GM12892 (cell line): ENCODE results near the gene NEK4.

ENCODE experiments used
- DNase-seq: peaks from one replicate; pipeline ENCODE4 v3.0.0; 2011; ENCODE audit not compliant: insufficient read length
- FAIRE-seq: peaks from 2 replicates; lab custom pipeline; 2011; peaks lifted over from hg19 to GRCh38; lab: Jason Lieb, UNC
- POLR2A ChIP-seq: IDR thresholded peaks from 2 replicates; pipeline ENCODE4 v1.6.1; 2011; ENCODE audit warnings: low read depth, low read length, control low read depth
- POLR2AphosphoS5 ChIP-seq: IDR thresholded peaks from 2 replicates; pipeline ENCODE4 v1.6.1; 2011; ENCODE audit warnings: low read depth, low read length, control low read depth
- TAF1 ChIP-seq: IDR thresholded peaks from 2 replicates; pipeline ENCODE4 v1.6.1; 2011; ENCODE audit warnings: low read depth, mild to moderate bottlenecking, control low read depth, low read length, borderline replicate concordance

Gene NEK4

DNA sequence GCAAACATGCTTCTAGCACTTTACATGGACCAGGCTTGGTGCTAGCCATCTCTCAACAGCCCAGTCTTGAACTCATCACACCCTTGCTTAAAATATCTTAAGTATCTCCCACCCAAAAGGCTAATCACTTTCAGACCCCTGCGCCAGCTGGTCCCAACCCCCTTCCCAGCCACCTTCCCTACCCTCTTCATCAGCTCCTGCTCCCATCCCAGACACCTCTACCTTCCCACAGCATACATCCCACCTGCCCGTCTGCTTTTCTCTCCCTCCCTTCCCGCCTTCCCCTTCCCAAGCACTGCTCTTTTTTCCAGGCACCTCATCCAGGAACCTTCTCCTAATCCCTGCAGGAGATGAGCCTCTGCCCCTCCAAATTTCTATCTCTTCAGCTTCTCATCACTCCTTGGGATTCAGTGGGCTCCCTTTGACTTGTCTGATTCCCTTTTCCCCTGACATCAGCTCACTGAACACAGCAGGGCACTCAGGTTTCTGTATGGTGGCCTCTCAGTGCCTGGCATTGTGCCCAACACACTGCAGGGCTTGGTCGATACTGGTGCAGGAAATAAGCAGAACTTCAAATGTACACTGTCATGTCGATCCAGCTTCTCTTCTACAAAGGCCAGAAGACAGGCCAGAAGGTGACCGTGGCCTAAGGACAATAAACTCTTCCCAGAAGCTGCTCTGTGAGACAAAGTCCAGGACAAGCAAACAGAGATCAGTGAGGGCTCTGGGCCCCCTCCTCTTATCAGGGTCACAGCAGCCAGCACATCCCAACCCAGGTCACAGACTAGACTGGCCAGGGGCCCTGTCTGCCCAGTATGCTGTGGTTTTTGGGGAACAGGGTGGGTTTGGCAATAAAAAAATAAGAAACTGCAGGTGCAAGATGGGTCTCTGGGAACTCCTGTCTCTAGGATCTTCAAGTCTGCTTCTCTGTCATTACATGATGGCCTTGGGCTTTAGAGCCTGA lies 4.4 kb upstream of the NEK4 start:
- no peak for TF ChIP-seq POLR2AphosphoS5
- no peak for TF ChIP-seq POLR2A
- no peak for TF ChIP-seq TAF1
- DNase-seq (no peak), FAIRE-seq (no peak)

DNA sequence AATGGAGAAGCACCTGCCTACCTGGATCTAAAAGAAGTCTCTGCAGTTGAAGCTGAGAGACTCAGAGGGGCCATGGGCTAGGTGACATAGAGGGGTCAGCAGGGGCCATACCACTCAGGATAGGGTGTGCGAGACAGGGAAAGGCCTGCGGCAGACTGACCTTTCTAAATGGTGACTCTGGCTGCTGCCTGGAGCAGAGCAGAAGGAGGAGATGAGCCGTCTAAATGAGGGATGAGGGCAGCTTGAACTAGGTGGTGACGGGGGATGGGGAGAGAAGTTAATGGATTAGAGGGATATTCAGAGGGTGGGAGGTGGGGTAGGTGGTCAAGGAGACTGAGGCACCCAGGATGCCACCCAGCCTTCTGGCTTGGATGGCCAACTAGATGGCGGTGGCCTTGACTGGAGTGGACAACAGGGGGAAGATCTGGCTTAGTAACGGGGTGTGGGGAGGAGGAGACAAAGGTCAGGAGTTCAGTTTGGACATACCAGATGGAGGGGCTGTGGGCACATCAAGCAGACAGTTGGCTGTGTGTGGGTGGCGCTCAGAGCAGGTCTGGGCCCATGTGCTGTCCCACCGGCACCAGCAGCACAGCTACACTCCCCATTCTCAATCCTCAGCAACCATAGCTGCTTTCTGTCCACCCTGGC lies 3.5 kb upstream of the NEK4 start:
- FAIRE-seq: no peak

GRCh38 chr3:52773361-52774065 lies 2.8 kb upstream of the NEK4 start:
- TF ChIP-seq POLR2AphosphoS5 (no peak), POLR2A (no peak), TAF1 (no peak)
- FAIRE-seq: no peak
- no peak for DNase-seq

More for the DNA sequence above, 3.5 kb upstream of the NEK4 start:
- TF ChIP-seq POLR2AphosphoS5 (no peak), TAF1 (no peak), POLR2A (no peak)
- no peak for DNase-seq

GRCh38 chr3:52771702-52772101 lies 962 bp upstream of the NEK4 start:
- TF ChIP-seq POLR2A (no peak), POLR2AphosphoS5 (no peak), TAF1 (no peak)
- FAIRE-seq: no peak
- DNase-seq: no peak

- DNase-seq (no peak), FAIRE-seq (no peak)
- no peak for TF ChIP-seq TAF1
- no peak for TF ChIP-seq POLR2A
- TF ChIP-seq POLR2AphosphoS5: no peak
Observed at GRCh38 chr3:52771334-52771681, 568 bp upstream of the NEK4 start.

- no peak for DNase-seq
- no peak for FAIRE-seq
- TF ChIP-seq TAF1 (no peak), POLR2A (no peak), POLR2AphosphoS5 (no peak)
Observed at GRCh38 chr3:52769786-52770455, 819 bp downstream of the NEK4 start.

DNA sequence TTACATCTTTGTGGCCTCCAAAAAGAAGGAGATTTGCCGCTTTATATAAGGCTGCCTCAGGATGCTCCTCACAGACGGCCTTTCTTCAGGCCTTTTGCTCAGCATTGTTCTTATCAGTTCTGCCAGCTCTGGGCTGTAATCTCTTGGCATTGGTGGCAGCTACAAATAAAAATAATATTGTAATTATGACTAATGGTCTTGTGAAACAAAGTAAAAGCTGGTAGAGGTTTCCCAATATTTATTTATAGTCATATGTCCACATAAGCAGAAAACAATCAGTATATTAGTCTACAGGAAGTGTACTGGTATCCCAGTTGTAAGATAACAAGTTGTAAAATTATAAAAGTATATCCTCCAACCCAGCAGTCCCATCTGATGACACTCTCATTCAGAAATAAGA lies 7.3 kb downstream of the NEK4 start:
- DNase-seq (no peak), FAIRE-seq (no peak)
- TF ChIP-seq POLR2AphosphoS5: no peak
- TF ChIP-seq POLR2A: no peak

DNA sequence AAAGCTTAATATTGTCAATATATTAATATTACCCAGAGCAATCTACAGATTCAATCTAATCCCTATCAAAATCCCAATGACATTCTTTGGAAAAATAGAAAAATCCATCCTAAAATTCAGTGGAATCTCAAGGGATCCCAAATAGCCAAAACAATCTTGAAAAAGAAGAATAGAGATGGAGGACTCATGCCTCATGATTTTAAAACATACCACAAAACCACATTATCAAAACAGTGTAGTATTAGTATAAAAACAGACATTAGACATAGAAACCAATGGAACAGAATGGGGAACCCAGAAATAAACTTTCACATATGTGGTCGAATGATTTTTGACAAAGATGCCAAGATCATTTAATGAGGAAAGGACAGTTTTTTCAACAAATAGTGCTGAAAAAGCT lies 14.6 kb downstream of the NEK4 start:
- FAIRE-seq (no peak), DNase-seq (no peak)
- TF ChIP-seq POLR2A (no peak), TAF1 (no peak), POLR2AphosphoS5 (no peak)

DNA sequence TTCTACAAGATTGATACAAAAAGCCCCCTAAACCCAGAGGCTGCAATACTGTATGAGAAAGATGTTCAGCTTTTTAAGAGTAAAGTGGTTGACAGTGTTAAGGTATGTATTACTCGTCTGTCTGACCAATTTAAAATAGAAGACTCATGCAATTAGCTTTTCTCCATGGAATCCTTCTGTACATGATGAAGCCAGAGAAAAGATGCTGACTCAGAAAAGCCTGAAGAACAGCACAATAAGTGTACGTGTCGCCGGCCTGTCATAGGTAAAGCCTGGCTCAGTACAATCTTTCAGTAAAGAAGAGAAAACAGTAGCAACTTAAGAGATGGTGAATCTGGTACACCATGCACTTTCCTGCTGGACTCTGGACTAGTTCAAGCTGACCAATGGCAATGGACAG lies 16.4 kb downstream of the NEK4 start:
- DNase-seq: no peak
- FAIRE-seq: no peak
- TF ChIP-seq POLR2AphosphoS5 (no peak), TAF1 (no peak), POLR2A (no peak)

DNA sequence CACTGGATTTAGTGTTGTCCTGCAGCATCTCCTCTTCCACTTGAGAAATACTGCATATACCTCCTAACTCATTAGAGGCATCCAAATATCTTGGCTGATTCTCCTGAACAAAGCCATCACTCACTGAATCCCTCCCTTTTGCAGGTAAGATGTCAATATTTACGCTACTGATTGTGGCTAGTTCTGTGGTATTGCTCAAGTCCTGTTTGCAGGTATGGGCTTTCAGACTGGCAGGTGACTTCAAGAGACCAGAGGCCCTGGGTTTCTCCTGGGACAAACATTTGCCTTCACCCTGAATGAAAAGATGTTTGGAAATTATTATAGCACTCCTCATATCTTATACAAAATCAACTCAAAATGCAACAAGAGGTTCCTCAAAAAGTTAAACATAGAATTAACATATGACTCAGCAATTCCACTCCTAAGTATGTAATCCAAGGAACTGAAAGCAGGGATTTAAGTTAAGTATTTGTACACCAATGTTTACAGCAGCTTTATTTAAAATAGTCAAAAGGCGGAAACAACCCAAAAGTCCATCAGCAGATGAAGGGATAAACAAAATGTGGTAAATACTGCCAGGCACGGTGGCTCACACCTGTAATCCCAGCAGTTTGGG lies 18.6 kb downstream of the NEK4 start:
- no peak for TF ChIP-seq POLR2AphosphoS5
- no peak for TF ChIP-seq TAF1
- no peak for TF ChIP-seq POLR2A
- DNase-seq (no peak), FAIRE-seq (no peak)
